HG03103 (cell line): ENCODE measurements around the gene MRPL40.

Source experiments
- ATAC-seq: cut with Tn5 transposase; IDR thresholded peaks from one replicate; pipeline ENCODE4 v1.9.1; 2021; ENCODE audit warnings: low read depth; ENCODE audit not compliant: unreplicated experiment

The MRPL40 gene

GRCh38 chr22:19406281-19406811 is 26.0 kb upstream of the MRPL40 start:
- ATAC-seq, result no peak

- ATAC-seq, result no peak
Observed at GRCh38 chr22:19406846-19407245, 25.5 kb upstream of the MRPL40 start.

- no peak for ATAC-seq
Observed at GRCh38 chr22:19407649-19408606, 24.4 kb upstream of the MRPL40 start.

GRCh38 chr22:19410941-19411689 is 21.2 kb upstream of the MRPL40 start:
- ATAC-seq, result no peak

- no peak for ATAC-seq
Observed at GRCh38 chr22:19411690-19412045, 20.7 kb upstream of the MRPL40 start.

GRCh38 chr22:19412478-19412877 is 19.9 kb upstream of the MRPL40 start:
- ATAC-seq, result no peak

GRCh38 chr22:19412923-19413322 is 19.4 kb upstream of the MRPL40 start:
- no peak for ATAC-seq

GRCh38 chr22:19419086-19419463 is 13.3 kb upstream of the MRPL40 start:
- no peak for ATAC-seq

GRCh38 chr22:19419464-19420178 is 12.7 kb upstream of the MRPL40 start:
- ATAC-seq, result no peak

GRCh38 chr22:19420321-19420720 is 12.0 kb upstream of the MRPL40 start:
- no peak for ATAC-seq

- no peak for ATAC-seq
Observed at GRCh38 chr22:19422440-19423301, 9.7 kb upstream of the MRPL40 start.

- no peak for ATAC-seq
Observed at GRCh38 chr22:19424186-19424500, 8.2 kb upstream of the MRPL40 start.

GRCh38 chr22:19429950-19430889 is 2.1 kb upstream of the MRPL40 start:
- no peak for ATAC-seq

GRCh38 chr22:19430890-19431541 is 1.3 kb upstream of the MRPL40 start:
- no peak for ATAC-seq

- ATAC-seq, result peak; percentile 39
Observed at GRCh38 chr22:19431649-19432132, 654 bp upstream of the MRPL40 start, which contains the start of gene HIRA. TSS of gene HIRA (minus strand) at chr22:19431733. CDS start at chr22:19431476, 257 bp downstream.

- no peak for ATAC-seq
Observed at GRCh38 chr22:19434401-19434800, 2.1 kb downstream of the MRPL40 start.

- no peak for ATAC-seq
Observed at GRCh38 chr22:19434829-19435580, 2.7 kb downstream of the MRPL40 start.
